Panc1 (cell line): ENCODE data around the gene FAM117B. TPM values are rescaled to one million over a fixed set of nuclear protein-coding genes. Genes with fewer than 3 reads are reported as not detected.

Source experiments
- ATAC-seq: fragments of 200-7000 bp; cut with Tn5 transposase; 2 replicates; pipeline ENCODE4 v1.9.1; 2020; ENCODE audit warnings: mild to moderate bottlenecking, moderate library complexity
- BruUV-seq: library from RNA; stranded (reverse); fragments of 400-500 nt; replicated peaks from 2 replicates; lab custom pipeline; 2021; lab: Mats Ljungman, UMichigan
- CTCF ChIA-PET: fragments of 300-600 bp; sonication (Branson Sonifier 250); formaldehyde crosslinking; loops from one replicate; lab custom pipeline; 2022; ENCODE audit warnings: antibody characterized with exemption; lab: Charles Lee
- POLR2A ChIA-PET: fragments of 300-600 bp; sonication (Branson Sonifier 250); formaldehyde crosslinking; loops from one replicate; lab custom pipeline; 2022; ENCODE audit warnings: antibody characterized with exemption; lab: Charles Lee
- DNase-seq: peaks from one replicate; pipeline ENCODE4 v3.0.0-alpha.2; 2010; ENCODE audit warnings: low read depth, low spot score
- H3K27ac ChIP-seq: 2 replicates; pipeline ENCODE4 v1.5.1; 2011; ENCODE audit warnings: mild to moderate bottlenecking, low read length, inconsistent platforms
- H3K27me3 ChIP-seq: fragments of 200-500 bp; sonication (Bioruptor generic); 2 replicates; pipeline ENCODE4 v1.6.0; 2014; ENCODE audit warnings: low read length, inconsistent platforms; ENCODE audit not compliant: control insufficient read depth, insufficient read depth
- H3K36me3 ChIP-seq: fragments of 200-500 bp; sonication (Bioruptor generic); 2 replicates; pipeline ENCODE4 v1.5.1; 2014; ENCODE audit warnings: inconsistent platforms, mild to moderate bottlenecking, low read length, moderate library complexity; ENCODE audit not compliant: control insufficient read depth, insufficient read depth
- H3K4me1 ChIP-seq: 2 replicates; pipeline ENCODE4 v1.5.1; 2011; ENCODE audit warnings: inconsistent platforms, mild to moderate bottlenecking, low read length, moderate library complexity; ENCODE audit not compliant: control insufficient read depth, insufficient read depth
- H3K4me3 ChIP-seq, 2 experiments: 2 replicates each; pipeline ENCODE4 v1.5.1; 2011 to 2012; ENCODE audit warnings: low read depth in 2 of 2, low read length in 2 of 2, mild to moderate bottlenecking in 2 of 2, inconsistent platforms in 1 of 2, moderate library complexity in 1 of 2
- H3K9me3 ChIP-seq: fragments of 200-500 bp; sonication (Bioruptor generic); 2 replicates; pipeline ENCODE4 v1.5.1; 2014; ENCODE audit warnings: low read depth, mild to moderate bottlenecking, inconsistent platforms, low read length, moderate library complexity; ENCODE audit not compliant: control insufficient read depth, insufficient read depth
- POLR2AphosphoS5 ChIP-seq: IDR thresholded peaks from 2 replicates; pipeline ENCODE4 v1.6.1; 2012; ENCODE audit warnings: mild to moderate bottlenecking, low read depth, low read length, moderate library complexity
- SIN3A ChIP-seq: IDR thresholded peaks from 2 replicates; pipeline ENCODE4 v1.6.1; 2012; ENCODE audit warnings: low read depth, mild to moderate bottlenecking, low read length, moderate library complexity, borderline replicate concordance; ENCODE audit not compliant: insufficient read depth
- TCF7L2 ChIP-seq: IDR thresholded peaks from 2 replicates; pipeline ENCODE4 v1.6.1; 2011; ENCODE audit warnings: mild to moderate bottlenecking, low read depth, low read length, inconsistent platforms
- in situ Hi-C: cut with HindIII; loops from 2 replicates; pipeline ENCODE4 v1.10.0; 2016; ENCODE audit warnings: low sequenced_read_pairs, low pct_unique_long_range_greater_than_20kb
- intact Hi-C: fragments of 100-400 bp; cut with micrococcal nuclease; formaldehyde crosslinking; loops from one replicate; pipeline ENCODE4 v1.10.0; 2022; ENCODE audit not compliant: unreplicated experiment
- total RNA-seq: library from RNA; stranded (reverse); gene quantifications from one replicate; pipeline ENCODE4 v1.2.1, GENCODE V29; 2021; ENCODE audit not compliant: unreplicated experiment
- TF ChIP-seq, protein P1 (sequence below): fragments of 450-650 bp; IDR thresholded peaks from 2 replicates; pipeline ENCODE4 v1.5.1; 2017; ENCODE audit warnings: mild to moderate bottlenecking
- TF ChIP-seq, protein P2 (sequence below), 2 experiments: IDR thresholded peaks; 2 replicates each; pipeline ENCODE4 v1.6.1; 2011 to 2012; ENCODE audit warnings: low read depth in 2 of 2, control low read depth in 1 of 2, low read length in 1 of 2, mild to moderate bottlenecking in 1 of 2, moderate library complexity in 1 of 2; ENCODE audit not compliant: insufficient read depth in 1 of 2

Gene FAM117B
- total RNA-seq, 1 experiment from 2014 or later: 7.8 TPM

DNA sequence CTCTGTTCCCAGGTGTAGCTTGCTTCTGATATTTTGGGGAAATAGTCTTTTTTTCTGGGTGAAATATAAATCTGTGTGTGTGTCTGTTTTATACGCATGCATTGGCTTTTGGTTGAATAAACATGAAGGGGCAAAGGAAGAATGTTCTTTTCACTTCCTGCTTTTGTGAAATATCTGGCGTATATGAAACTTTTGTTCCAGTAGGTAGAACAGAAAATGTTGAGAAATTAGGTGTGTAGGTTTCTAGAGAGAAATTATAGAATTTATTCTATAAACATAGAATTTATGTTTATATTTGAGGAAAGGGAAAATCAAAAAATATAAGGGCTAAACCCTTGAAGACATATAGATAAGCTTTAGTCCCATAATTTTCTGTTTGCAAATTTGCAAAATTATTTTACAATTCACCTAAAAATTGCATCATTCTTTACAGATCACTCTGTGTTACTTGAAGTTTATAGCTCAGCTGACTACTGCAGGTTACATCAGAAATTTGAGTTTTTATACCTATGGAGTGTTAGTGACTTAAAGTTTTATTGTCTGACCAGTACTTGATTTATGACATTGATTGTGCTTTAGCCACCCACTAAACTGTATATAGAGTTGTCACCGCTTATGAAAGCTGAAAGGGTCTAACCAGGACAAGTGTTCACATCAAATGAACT is 116.1 kb downstream of the FAM117B start:
- no peak overlapping the region for H3K4me3 ChIP-seq
- BruUV-seq: no TSS peak
- DNase-seq (no peak), ATAC-seq (no peak)
- no peaks in the 10 kb centered on the region for H3K36me3 ChIP-seq
- H3K9me3 ChIP-seq: no peaks in the 10 kb centered on the region
- no peak overlapping the region for H3K27ac ChIP-seq
- in situ Hi-C loops (no loop called here), intact Hi-C loops (no loop called here)
- ChIA-PET POLR2A (no interaction called here), CTCF (no interaction called here)
- TF ChIP-seq, protein P1, sequence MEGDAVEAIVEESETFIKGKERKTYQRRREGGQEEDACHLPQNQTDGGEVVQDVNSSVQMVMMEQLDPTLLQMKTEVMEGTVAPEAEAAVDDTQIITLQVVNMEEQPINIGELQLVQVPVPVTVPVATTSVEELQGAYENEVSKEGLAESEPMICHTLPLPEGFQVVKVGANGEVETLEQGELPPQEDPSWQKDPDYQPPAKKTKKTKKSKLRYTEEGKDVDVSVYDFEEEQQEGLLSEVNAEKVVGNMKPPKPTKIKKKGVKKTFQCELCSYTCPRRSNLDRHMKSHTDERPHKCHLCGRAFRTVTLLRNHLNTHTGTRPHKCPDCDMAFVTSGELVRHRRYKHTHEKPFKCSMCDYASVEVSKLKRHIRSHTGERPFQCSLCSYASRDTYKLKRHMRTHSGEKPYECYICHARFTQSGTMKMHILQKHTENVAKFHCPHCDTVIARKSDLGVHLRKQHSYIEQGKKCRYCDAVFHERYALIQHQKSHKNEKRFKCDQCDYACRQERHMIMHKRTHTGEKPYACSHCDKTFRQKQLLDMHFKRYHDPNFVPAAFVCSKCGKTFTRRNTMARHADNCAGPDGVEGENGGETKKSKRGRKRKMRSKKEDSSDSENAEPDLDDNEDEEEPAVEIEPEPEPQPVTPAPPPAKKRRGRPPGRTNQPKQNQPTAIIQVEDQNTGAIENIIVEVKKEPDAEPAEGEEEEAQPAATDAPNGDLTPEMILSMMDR: no peak
- TF ChIP-seq POLR2AphosphoS5 (no peak), SIN3A (no peak), TCF7L2 (no peak)
- TF ChIP-seq, protein P2, sequence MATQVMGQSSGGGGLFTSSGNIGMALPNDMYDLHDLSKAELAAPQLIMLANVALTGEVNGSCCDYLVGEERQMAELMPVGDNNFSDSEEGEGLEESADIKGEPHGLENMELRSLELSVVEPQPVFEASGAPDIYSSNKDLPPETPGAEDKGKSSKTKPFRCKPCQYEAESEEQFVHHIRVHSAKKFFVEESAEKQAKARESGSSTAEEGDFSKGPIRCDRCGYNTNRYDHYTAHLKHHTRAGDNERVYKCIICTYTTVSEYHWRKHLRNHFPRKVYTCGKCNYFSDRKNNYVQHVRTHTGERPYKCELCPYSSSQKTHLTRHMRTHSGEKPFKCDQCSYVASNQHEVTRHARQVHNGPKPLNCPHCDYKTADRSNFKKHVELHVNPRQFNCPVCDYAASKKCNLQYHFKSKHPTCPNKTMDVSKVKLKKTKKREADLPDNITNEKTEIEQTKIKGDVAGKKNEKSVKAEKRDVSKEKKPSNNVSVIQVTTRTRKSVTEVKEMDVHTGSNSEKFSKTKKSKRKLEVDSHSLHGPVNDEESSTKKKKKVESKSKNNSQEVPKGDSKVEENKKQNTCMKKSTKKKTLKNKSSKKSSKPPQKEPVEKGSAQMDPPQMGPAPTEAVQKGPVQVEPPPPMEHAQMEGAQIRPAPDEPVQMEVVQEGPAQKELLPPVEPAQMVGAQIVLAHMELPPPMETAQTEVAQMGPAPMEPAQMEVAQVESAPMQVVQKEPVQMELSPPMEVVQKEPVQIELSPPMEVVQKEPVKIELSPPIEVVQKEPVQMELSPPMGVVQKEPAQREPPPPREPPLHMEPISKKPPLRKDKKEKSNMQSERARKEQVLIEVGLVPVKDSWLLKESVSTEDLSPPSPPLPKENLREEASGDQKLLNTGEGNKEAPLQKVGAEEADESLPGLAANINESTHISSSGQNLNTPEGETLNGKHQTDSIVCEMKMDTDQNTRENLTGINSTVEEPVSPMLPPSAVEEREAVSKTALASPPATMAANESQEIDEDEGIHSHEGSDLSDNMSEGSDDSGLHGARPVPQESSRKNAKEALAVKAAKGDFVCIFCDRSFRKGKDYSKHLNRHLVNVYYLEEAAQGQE (IDR thresholded peaks at IDR 0.05; ENCODE audit: insufficient read depth in 1 of 2, low read depth in 2 of 2, low read length in 1 of 2): no peak
- H3K27me3 ChIP-seq: no peaks in the 10 kb centered on the region
- H3K4me1 ChIP-seq: no peaks in the 10 kb centered on the region

DNA sequence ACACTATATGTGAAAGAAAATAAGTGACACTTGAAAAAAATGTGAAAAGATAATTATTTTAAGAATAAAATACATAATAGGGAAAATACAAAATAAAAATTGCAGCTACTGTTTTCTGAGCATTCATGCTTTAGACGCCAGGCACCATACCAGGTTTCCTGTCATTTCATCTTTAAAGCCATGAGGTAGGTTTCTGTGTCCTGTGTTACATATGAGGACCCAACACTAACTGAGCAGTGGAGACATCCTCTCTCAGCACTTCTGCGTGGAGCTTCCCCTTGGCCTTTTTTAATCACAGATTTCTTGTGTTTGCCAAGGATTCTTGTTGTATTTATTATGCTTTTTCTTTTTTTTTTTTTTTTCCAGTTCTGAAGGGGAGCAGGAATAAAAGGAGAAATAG is 117.3 kb downstream of the FAM117B start:
- in situ Hi-C loops (no loop called here), intact Hi-C loops (no loop called here)
- no peaks in the 10 kb centered on the region for H3K36me3 ChIP-seq
- no peaks in the 10 kb centered on the region for H3K4me1 ChIP-seq
- no peak for TF ChIP-seq POLR2AphosphoS5
- TF ChIP-seq, protein P1: no peak
- TF ChIP-seq SIN3A: no peak
- TF ChIP-seq, protein P2 (IDR thresholded peaks at IDR 0.05; ENCODE audit: insufficient read depth in 1 of 2, low read depth in 2 of 2, low read length in 1 of 2): no peak
- no peak for TF ChIP-seq TCF7L2
- ATAC-seq (no peak), DNase-seq (no peak)
- no TSS peak for BruUV-seq
- H3K27ac ChIP-seq: no peak overlapping the region
- CTCF ChIA-PET: no interaction called here
- H3K27me3 ChIP-seq: no peaks in the 10 kb centered on the region
- no peaks in the 10 kb centered on the region for H3K9me3 ChIP-seq
- POLR2A ChIA-PET: no interaction called here
- no peak overlapping the region for H3K4me3 ChIP-seq
